Measurements from ENCODE around the gene CTCFL. TPM values are rescaled to one million over a fixed set of nuclear protein-coding genes. Genes with fewer than 3 reads are reported as not detected.

The CTCFL gene
- total and polyA plus RNA-seq, 2 of the 13 experiments (the other 11 are each of a cell fraction or from before 2014, with no cell fraction given): 0.04 TPM; not detected in 1

DNA sequence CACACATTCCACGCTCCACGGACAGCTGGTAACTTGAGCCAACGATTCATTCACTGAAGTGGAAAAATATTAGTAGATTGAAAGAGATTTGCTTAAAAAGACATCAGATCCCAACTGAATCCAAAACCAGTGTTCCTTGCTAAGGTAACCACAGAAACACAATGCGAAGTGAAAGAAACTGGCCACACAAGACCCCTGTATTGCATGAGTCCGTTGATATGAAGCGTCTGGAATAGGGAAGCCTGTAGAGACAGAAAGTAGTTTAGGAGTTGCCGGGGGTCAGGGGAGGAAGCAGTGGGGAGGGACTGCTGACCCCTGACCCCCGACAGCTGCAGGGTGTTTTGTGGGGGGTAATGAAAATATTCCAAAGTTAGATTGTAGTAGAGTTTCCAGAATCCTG is 46.0 kb upstream of the CTCFL start:
- TF ChIP-seq, protein P1, sequence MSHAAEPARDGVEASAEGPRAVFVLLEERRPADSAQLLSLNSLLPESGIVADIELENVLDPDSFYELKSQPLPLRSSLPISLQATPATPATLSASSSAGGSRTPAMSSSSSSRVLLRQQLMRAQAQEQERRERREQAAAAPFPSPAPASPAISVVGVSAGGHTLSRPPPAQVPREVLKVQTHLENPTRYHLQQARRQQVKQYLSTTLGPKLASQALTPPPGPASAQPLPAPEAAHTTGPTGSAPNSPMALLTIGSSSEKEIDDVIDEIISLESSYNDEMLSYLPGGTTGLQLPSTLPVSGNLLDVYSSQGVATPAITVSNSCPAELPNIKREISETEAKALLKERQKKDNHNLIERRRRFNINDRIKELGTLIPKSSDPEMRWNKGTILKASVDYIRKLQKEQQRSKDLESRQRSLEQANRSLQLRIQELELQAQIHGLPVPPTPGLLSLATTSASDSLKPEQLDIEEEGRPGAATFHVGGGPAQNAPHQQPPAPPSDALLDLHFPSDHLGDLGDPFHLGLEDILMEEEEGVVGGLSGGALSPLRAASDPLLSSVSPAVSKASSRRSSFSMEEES (CRISPR knock-in tag; IDR thresholded peaks at IDR 0.05): no peak
- TF ChIP-seq, protein P2, sequence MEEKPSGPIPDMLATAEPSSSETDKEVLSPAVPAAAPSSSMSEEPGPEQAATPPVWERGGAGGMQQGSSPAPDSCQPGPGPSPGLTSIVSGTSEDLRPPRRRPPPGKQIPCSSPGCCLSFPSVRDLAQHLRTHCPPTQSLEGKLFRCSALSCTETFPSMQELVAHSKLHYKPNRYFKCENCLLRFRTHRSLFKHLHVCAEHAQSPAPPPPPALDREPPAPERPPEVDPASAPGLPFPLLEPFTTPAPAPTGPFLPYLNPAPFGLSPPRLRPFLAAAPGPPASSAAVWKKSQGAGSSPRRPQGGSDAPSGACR (CRISPR knock-in tag; IDR thresholded peaks at IDR 0.05): no peak
- TF ChIP-seq ZFP90 (CRISPR knock-in tag; IDR thresholded peaks at IDR 0.05; ENCODE audit: borderline replicate concordance): no peak
- TF ChIP-seq ZNF543 (CRISPR knock-in tag; IDR thresholded peaks at IDR 0.05): no peak
- no peak for TF ChIP-seq JUNB (CRISPR knock-in tag; IDR thresholded peaks at IDR 0.05; ENCODE audit: borderline replicate concordance)
- TF ChIP-seq ZNF547 (CRISPR knock-in tag; IDR thresholded peaks at IDR 0.05): no peak
- TF ChIP-seq ZSCAN21 (CRISPR knock-in tag; IDR thresholded peaks at IDR 0.05; ENCODE audit: borderline replicate concordance): no peak
- TF ChIP-seq PPARG (CRISPR knock-in tag; conservative IDR thresholded peaks at IDR 0.05): no peak
- no peak for TF ChIP-seq SMARCE1 (IDR thresholded peaks at IDR 0.05; ENCODE audit: borderline replicate concordance)
- no peak for TF ChIP-seq MED13 (CRISPR knock-in tag; IDR thresholded peaks at IDR 0.05)
- TF ChIP-seq SNRNP70 (IDR thresholded peaks at IDR 0.05; ENCODE audit: low read depth, low read length): no peak
- no peak for TF ChIP-seq BHLHE40 (IDR thresholded peaks at IDR 0.05; ENCODE audit: low read length)
- no peak for TF ChIP-seq POLR2G (IDR thresholded peaks at IDR 0.05; ENCODE audit: low read depth, low read length)
- TF ChIP-seq NR2F1 (CRISPR knock-in tag; IDR thresholded peaks at IDR 0.05): 0 out of 4 replicates have a peak, but pooled peaks of 1 of the 2 experiments have one; percentile 31
- TF ChIP-seq POLR2A (IDR thresholded peaks at IDR 0.05; ENCODE audit: insufficient read depth in 1 of 2, low read depth in 2 of 2, low read length in 2 of 2): 0 out of 4 replicates have a peak, but pooled peaks of 1 of the 2 experiments have one; percentile 10
- no peak for TF ChIP-seq CBX1 (IDR thresholded peaks at IDR 0.05; ENCODE audit: low read depth)
- TF ChIP-seq ZNF256 (CRISPR knock-in tag; conservative IDR thresholded peaks at IDR 0.05): no peak
- TF ChIP-seq BRCA1 (CRISPR knock-in tag; IDR thresholded peaks at IDR 0.05): no peak
- 0 out of 2 replicates have a peak, but pooled peaks have one; percentile 75 for TF ChIP-seq POLR2AphosphoS2 (IDR thresholded peaks at IDR 0.05; ENCODE audit: low read depth, low read length)
- no peak for TF ChIP-seq HOXA3 (CRISPR knock-in tag; IDR thresholded peaks at IDR 0.05)
- H2AFZ ChIP-seq (ENCODE audit: low read length): no peak overlapping the region
- H3K4me2 ChIP-seq (ENCODE audit: low read depth, low read length): peak overlapping the region; percentile 49
- H3K4me3 ChIP-seq (replicated peaks in 1 of 3; ENCODE audit: insufficient read depth in 1 of 3, low read depth in 2 of 3, low read length in 3 of 3): 0 out of 6 replicates have a peak overlapping the region, but pooled peaks of 1 of the 3 experiments have one; percentile 2
- no TSS peak for BruUV-seq (replicated peaks)
- H3K79me2 ChIP-seq (ENCODE audit: insufficient read depth, low read length): no peaks in the 10 kb centered on the region
- no peak for FAIRE-seq
- no peaks in the 10 kb centered on the region for H4K20me1 ChIP-seq (ENCODE audit: insufficient read depth, low read length)
- no peak for ATAC-seq
- ChIA-PET CTCF (ENCODE audit: low intra/inter-chr PET ratio, low total read pairs) (no interaction called here), POLR2A (interaction anchor here (1.8 to 12.9 kb wide), 3 partner anchors 11 to 16 kb away, joined by 8 to 96 read pairs (median 23); partner anchors contain the start of gene PCK1)
- peak overlapping the region; percentile 11 for H3K27ac ChIP-seq (ENCODE audit: extremely low read length, insufficient read depth, low read length)
- intact Hi-C loops (cut with micrococcal nuclease; ENCODE audit: unreplicated experiment) (no loop called here), in situ Hi-C loops (cut with HindIII; ENCODE audit: extremely low pct_ligation_motif_present, low pct_unique_long_range_greater_than_20kb) (no loop called here)
- H3K4me1 ChIP-seq (ENCODE audit: insufficient read depth, low read length): peaks cover 59% of the 10 kb centered on the region
- H3K27me3 ChIP-seq (ENCODE audit: control insufficient read depth in 1 of 2, insufficient read depth in 2 of 2, low read length in 2 of 2): peaks cover 0 to 10% of the 10 kb centered on the region in 2 experiments; a peak in 3 of 5 replicates
- no peak overlapping the region for H3K9ac ChIP-seq (ENCODE audit: insufficient read depth, low read depth, low read length)
- WGBS (ENCODE audit: low lambda C conversion rate): 63% methylated on average over 8 of the region's 8 CpGs
- H3K36me3 ChIP-seq (replicated peaks in 1 of 2; ENCODE audit: control insufficient read depth in 1 of 2, insufficient read depth in 2 of 2, low read length in 2 of 2): no peaks in the 10 kb centered on the region
- no peak for DNase-seq (ENCODE audit: low spot score)
- no peaks in the 10 kb centered on the region for H3K9me3 ChIP-seq (ENCODE audit: low read length)
